Gastroesophageal sphincter (tissue), 4 donors: ENCODE results near the gene MAFG. TPM values are rescaled to one million over a fixed set of nuclear protein-coding genes. Genes with fewer than 3 reads are reported as not detected.

Experiments used
- ATAC-seq: fragments of 150-250 bp; one replicate; pipeline ENCODE4 v1.9.1; 2016; ENCODE audit warnings: mild to moderate bottlenecking, moderate library complexity
- H3K27ac ChIP-seq, 4 donors: fragments of 200-600 bp; sonication (generic) in 3 of 4; 1 replicate in 3 of 4; 2 replicates in 1 of 4; pipeline ENCODE4 v1.5.1; 2016 to 2019
- H3K27me3 ChIP-seq: fragments of 200-600 bp; sonication (generic); one replicate; pipeline ENCODE4 v1.5.1; 2019
- H3K36me3 ChIP-seq, 2 donors: fragments of 200-600 bp; sonication (generic); one replicate each; pipeline ENCODE4 v1.5.1; 2019; ENCODE audit warnings: control low read depth in 1 of 2
- H3K4me1 ChIP-seq, 3 donors: fragments of 200-600 bp; sonication (generic); 1 replicate in 2 of 3; 2 replicates in 1 of 3; pipeline ENCODE4 v1.5.1; 2016 to 2019; ENCODE audit warnings: control low read depth in 2 of 3
- H3K4me3 ChIP-seq, 2 donors: fragments of 200-600 bp; sonication (generic); one replicate each; pipeline ENCODE4 v1.5.1; 2019; ENCODE audit warnings: mild to moderate bottlenecking in 1 of 2, moderate library complexity in 1 of 2
- H3K9me3 ChIP-seq, 3 donors: fragments of 200-600 bp; sonication (generic); one replicate each; pipeline ENCODE4 v1.5.1; 2017 to 2019; ENCODE audit warnings: control low read depth in 2 of 3
- CTCF ChIP-seq, 4 experiments: fragments of 200-600 bp in 2 of 4; fragments of 450-650 bp in 2 of 4; sonication (generic) in 1 of 4; IDR thresholded peaks; one replicate each; pipeline ENCODE4 v1.5.1; 2017 to 2019; ENCODE audit warnings: antibody characterized with exemption in 4 of 4, mild to moderate bottlenecking in 2 of 4, moderate library complexity in 2 of 4
- EP300 ChIP-seq: sonication (generic); formaldehyde crosslinking; IDR thresholded peaks from one replicate; pipeline ENCODE4 v1.6.1; 2017; ENCODE audit warnings: antibody characterized with exemption, mild to moderate bottlenecking
- POLR2A ChIP-seq, 2 donors: fragments of 450-650 bp; IDR thresholded peaks; one replicate each; pipeline ENCODE4 v1.6.1; 2017; ENCODE audit warnings: antibody characterized with exemption in 2 of 2, mild to moderate bottlenecking in 2 of 2, moderate library complexity in 1 of 2
- POLR2AphosphoS5 ChIP-seq: sonication (generic); formaldehyde crosslinking; IDR thresholded peaks from one replicate; pipeline ENCODE4 v1.6.1; 2017; ENCODE audit warnings: antibody characterized with exemption
- WGBS, 2 donors: methylation state at CpG; one replicate each; pipeline ENCODE4 v1.1.5; 2018; ENCODE audit warnings: low coverage in 1 of 2; 5-methylcytosine and 5-hydroxymethylcytosine counted together
- total RNA-seq, 4 donors: library from RNA; depleted of rRNA; stranded (reverse); fragments of >200 nt; gene quantifications; one replicate each; pipeline ENCODE4 v1.1.0, GENCODE V29; 2016

MAFG gene
- total RNA-seq, 4 donors from 2014 or later, result 18.8 to 39.3 (median 25.3) TPM

DNA sequence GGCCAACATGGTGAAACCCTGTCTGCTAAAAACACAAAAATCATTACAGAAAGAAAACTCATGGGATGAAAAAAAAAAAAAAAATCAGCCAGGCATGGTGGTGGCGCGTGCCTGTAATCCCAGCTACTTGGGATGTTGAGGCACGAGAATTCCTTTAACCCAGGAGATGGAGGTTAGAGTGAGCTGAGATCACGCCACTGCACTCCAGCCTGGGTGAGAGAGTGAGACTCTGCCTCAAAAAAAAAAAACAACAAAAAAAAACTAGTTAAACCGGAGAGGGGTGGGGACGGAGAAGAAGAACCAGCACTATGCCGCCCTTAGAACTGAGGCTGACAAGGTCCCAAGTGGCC lies 40.8 kb upstream of the MAFG start:
- no peak for ATAC-seq
- Histone ChIP-seq H3K4me3 (peak overlapping the region in 1 of 2 donors; percentile 21), H3K27me3 (peaks cover 73% of the 10 kb centered on the region), H3K4me1 (peaks cover 0 to 29% (median 11%) of the 10 kb centered on the region in 3 donors), H3K36me3 (no peaks in the 10 kb centered on the region), H3K9me3 (no peaks in the 10 kb centered on the region), H3K27ac (no peak overlapping the region)
- TF ChIP-seq POLR2AphosphoS5, result no peak
- TF ChIP-seq POLR2A (IDR thresholded peaks at IDR 0.05), result no peak
- no peak for TF ChIP-seq EP300
- TF ChIP-seq CTCF (IDR thresholded peaks at IDR 0.05), result no peak
- 35 to 71% methylated on average over 2 to 7 of the region's 7 CpGs for WGBS, 2 donors

DNA sequence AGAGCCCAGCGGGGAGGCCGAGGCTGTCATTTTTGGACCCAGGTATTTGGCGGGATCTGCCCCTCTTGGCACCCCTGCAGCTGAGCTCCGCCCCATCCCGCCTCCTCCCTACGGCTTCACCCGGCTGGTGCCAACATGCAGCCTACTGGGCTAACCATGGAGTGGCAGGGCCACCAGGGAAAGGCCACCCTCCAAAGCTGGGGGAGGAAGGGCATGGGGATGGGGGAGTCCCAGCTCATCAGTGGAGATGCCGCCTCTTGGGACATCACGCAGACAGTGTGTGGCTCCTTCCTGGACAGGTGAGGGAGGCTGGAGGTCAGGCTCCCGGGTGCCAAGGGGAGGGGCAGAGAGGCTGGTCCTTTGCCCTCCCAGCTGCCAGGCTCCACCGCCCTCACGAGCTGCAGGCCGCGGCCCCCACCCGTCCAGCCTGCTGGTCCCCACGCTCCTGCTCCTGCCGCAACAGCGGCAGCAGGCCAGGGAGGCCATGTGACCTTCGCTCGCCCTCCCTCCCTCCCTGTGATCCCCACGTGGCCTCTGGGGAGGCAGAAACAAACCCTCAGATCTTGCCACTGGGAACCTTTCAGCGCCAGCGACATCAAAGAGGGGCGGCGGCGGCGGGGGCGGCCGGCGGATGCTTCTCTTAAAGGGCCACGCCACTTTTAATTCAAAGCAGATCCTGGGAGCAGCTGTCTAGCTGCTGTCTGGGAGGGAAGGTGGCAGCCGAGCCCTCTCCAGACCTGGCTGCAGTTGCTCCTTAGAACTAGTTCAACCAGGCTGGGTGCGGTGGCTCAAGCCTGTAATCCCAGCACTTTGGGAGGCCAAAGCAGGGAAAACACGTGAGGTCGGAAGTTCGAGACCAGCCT lies 40.2 kb upstream of the MAFG start:
- WGBS, 2 donors, result 9% methylated on average over 8 of the region's 36 CpGs; no CpG with 5 or more reads in 1 of the 2 donors
- Histone ChIP-seq H3K9me3 (no peaks in the 10 kb centered on the region), H3K4me1 (peaks cover 0 to 29% (median 11%) of the 10 kb centered on the region in 3 donors), H3K4me3 (peak overlapping the region in 1 of 2 donors; percentile 21), H3K27ac (peak overlapping the region in 2 of 4 donors; percentile 12 to 19), H3K27me3 (peaks cover 74% of the 10 kb centered on the region), H3K36me3 (no peaks in the 10 kb centered on the region)
- ATAC-seq, result peak; percentile 82
- TF ChIP-seq POLR2AphosphoS5 (no peak), CTCF (IDR thresholded peaks at IDR 0.05) (no peak), POLR2A (IDR thresholded peaks at IDR 0.05) (no peak), EP300 (no peak)

DNA sequence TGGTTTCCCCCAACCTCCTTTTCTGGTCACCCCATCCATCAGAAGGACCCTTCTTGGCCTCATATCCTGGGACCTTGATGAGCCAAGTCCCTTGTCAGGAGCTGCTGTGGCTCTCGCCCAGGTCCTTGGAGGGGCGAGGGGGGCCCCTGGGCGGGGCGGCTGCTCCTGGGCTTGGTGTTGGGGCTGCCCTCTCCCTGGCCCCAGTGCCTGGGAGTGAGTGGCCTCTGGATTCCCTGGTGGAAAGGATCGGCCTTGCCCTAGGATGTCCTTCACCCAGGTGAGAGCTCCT lies 39.7 kb upstream of the MAFG start:
- Histone ChIP-seq H3K27me3 (peaks cover 76% of the 10 kb centered on the region), H3K4me3 (no peak overlapping the region), H3K4me1 (peaks cover 0 to 30% (median 11%) of the 10 kb centered on the region in 3 donors), H3K27ac (peak overlapping the region in 2 of 4 donors; percentile 12 to 19), H3K9me3 (no peaks in the 10 kb centered on the region), H3K36me3 (no peaks in the 10 kb centered on the region)
- no CpG with 5 or more reads among the region's 5 CpGs for WGBS, 2 donors
- peak; percentile 11 for ATAC-seq
- TF ChIP-seq POLR2A (IDR thresholded peaks at IDR 0.05), result no peak
- TF ChIP-seq EP300, result no peak
- TF ChIP-seq CTCF (IDR thresholded peaks at IDR 0.05), result no peak
- no peak for TF ChIP-seq POLR2AphosphoS5

DNA sequence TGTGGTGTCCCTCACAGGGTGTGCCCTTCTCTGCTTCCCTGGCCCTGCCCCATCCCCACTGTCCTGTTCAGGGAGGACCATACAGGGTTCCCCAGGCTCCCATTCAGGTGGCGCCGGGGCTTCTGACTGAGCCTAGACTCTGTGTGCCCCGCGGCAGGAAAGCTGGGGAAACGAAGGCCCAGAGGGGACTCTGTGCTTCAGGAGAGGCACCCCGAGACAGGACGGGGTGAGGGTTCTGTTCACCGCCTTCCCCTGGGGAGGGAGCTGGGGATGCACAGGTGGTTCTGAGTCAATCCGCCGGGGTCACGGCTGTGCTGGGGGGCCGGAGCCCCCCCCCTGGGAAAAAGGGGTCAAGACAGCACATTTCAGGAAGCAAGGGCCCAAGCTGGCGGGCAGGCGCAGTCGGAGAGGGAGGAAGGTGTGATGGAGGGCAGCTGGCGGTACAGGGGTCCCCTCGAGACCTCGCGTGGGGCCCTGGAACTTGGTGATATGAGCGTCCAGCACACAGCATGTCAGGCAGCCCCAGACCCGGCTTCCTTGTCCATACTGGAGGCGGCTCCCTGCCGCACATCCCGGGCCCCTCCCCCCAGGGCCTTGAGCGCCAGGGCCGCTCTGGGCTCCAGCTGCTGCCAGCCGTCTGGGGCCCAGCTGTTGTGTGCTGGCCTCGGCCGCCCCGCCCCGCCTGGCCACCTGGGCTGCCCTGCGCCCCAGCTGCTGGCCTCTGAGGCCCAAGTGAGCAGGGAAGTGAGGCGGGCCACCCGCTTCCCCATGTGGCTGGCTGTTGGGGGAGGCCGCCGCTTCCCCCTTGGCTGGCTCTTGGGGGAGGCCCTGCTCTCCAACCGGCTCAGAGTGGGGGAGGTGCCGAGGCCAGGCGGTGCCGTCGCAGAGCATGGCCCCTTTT lies 39.1 kb upstream of the MAFG start:
- Histone ChIP-seq H3K27me3 (peaks cover 76% of the 10 kb centered on the region), H3K27ac (peak overlapping the region in 2 of 4 donors; percentile 12 to 19), H3K4me3 (no peak overlapping the region), H3K36me3 (no peaks in the 10 kb centered on the region), H3K9me3 (no peaks in the 10 kb centered on the region), H3K4me1 (peaks cover 0 to 36% (median 11%) of the 10 kb centered on the region in 3 donors)
- peak; percentile 74 for ATAC-seq
- WGBS, 2 donors, result 61 to 90% methylated on average over 4 to 6 of the region's 41 CpGs
- TF ChIP-seq POLR2A (IDR thresholded peaks at IDR 0.05), result no peak
- peak; percentile 47 for TF ChIP-seq POLR2AphosphoS5

GRCh38 chr17:81964081-81964849 lies 36.7 kb upstream of the MAFG start:
- H3K4me1 ChIP-seq, result peaks cover 0 to 59% (median 20%) of the 10 kb centered on the region in 3 donors
- TF ChIP-seq CTCF (IDR thresholded peaks at IDR 0.05) (no peak), EP300 (no peak), POLR2AphosphoS5 (no peak), POLR2A (IDR thresholded peaks at IDR 0.05) (no peak)
- no peak overlapping the region for H3K4me3 ChIP-seq
- 58 to 65% methylated on average over 5 to 8 of the region's 22 CpGs for WGBS, 2 donors
- no peak overlapping the region for H3K27ac ChIP-seq
- peaks cover 89% of the 10 kb centered on the region for H3K27me3 ChIP-seq
- no peaks in the 10 kb centered on the region for H3K36me3 ChIP-seq
- no peak for ATAC-seq
- no peaks in the 10 kb centered on the region for H3K9me3 ChIP-seq
